Trophoblast cell (in vitro differentiated cells and primary cell): Measurements from ENCODE around the gene FGF9.

Experiments used
- DNase-seq, 2 donors: peaks; one replicate each; pipeline ENCODE4 v3.0.0-alpha.2; 2016
- H2AFZ ChIP-seq: 2 replicates; pipeline ENCODE4 v1.6.1; 2013; ENCODE audit warnings: low read length, moderate library complexity, mild to moderate bottlenecking; ENCODE audit not compliant: insufficient read depth, poor library complexity
- H2AK5ac ChIP-seq: 2 replicates; pipeline ENCODE4 v1.6.1; 2013; ENCODE audit warnings: mild to moderate bottlenecking, low read length
- H2BK120ac ChIP-seq: 2 replicates; pipeline ENCODE4 v1.6.1; 2013; ENCODE audit warnings: low read length, mild to moderate bottlenecking, moderate library complexity; ENCODE audit not compliant: insufficient read depth, poor library complexity
- H2BK12ac ChIP-seq: 2 replicates; pipeline ENCODE4 v1.6.1; 2013; ENCODE audit warnings: mild to moderate bottlenecking, low read length, moderate library complexity
- H2BK5ac ChIP-seq: 2 replicates; pipeline ENCODE4 v1.6.1; 2013; ENCODE audit warnings: low read length, low read depth, moderate library complexity, mild to moderate bottlenecking; ENCODE audit not compliant: poor library complexity
- H3K14ac ChIP-seq: 2 replicates; pipeline ENCODE4 v1.6.1; 2013; ENCODE audit warnings: mild to moderate bottlenecking, low read length
- H3K18ac ChIP-seq: 2 replicates; pipeline ENCODE4 v1.6.1; 2013; ENCODE audit warnings: mild to moderate bottlenecking, low read length
- H3K23ac ChIP-seq: 2 replicates; pipeline ENCODE4 v1.6.1; 2013; ENCODE audit warnings: low read length
- H3K27ac ChIP-seq: 2 replicates; pipeline ENCODE4 v1.5.1; 2013; ENCODE audit warnings: low read depth, mild to moderate bottlenecking, inconsistent platforms, low read length, moderate library complexity
- H3K27me3 ChIP-seq: 2 replicates; pipeline ENCODE4 v1.6.1; 2013; ENCODE audit warnings: inconsistent platforms, mild to moderate bottlenecking, low read length, moderate library complexity; ENCODE audit not compliant: insufficient read depth
- H3K36me3 ChIP-seq, 2 experiments: 1 replicate in 1 of 2; 2 replicates in 1 of 2; pipeline ENCODE4 v1.6.1; 2013; ENCODE audit warnings: low read length in 2 of 2, mild to moderate bottlenecking in 2 of 2, moderate library complexity in 1 of 2; ENCODE audit not compliant: insufficient read depth in 2 of 2, control insufficient read depth in 1 of 2
- H3K4ac ChIP-seq: 2 replicates; pipeline ENCODE4 v1.6.1; 2013; ENCODE audit warnings: low read depth, mild to moderate bottlenecking, low read length, moderate library complexity
- H3K4me1 ChIP-seq, 2 experiments: 1 replicate in 1 of 2; 2 replicates in 1 of 2; pipeline ENCODE4 v1.6.1; 2013; ENCODE audit warnings: low read length in 2 of 2, mild to moderate bottlenecking in 2 of 2, moderate library complexity in 1 of 2; ENCODE audit not compliant: insufficient read depth in 2 of 2, control insufficient read depth in 1 of 2
- H3K4me2 ChIP-seq: 2 replicates; pipeline ENCODE4 v1.6.1; 2013; ENCODE audit warnings: inconsistent platforms, mild to moderate bottlenecking, low read length, moderate library complexity
- H3K4me3 ChIP-seq: 2 replicates; pipeline ENCODE4 v1.5.1; 2013; ENCODE audit warnings: mild to moderate bottlenecking, low read depth, low read length, inconsistent platforms
- H3K79me1 ChIP-seq: one replicate; pipeline ENCODE4 v1.6.1; 2013; ENCODE audit warnings: low read length
- H3K79me2 ChIP-seq: 2 replicates; pipeline ENCODE4 v1.6.1; 2013; ENCODE audit warnings: low read length, mild to moderate bottlenecking; ENCODE audit not compliant: control insufficient read depth, insufficient read depth, poor library complexity
- H3K9ac ChIP-seq: 2 replicates; pipeline ENCODE4 v1.6.1; 2013; ENCODE audit warnings: mild to moderate bottlenecking, low read length
- H3K9me3 ChIP-seq: 2 replicates; pipeline ENCODE4 v1.6.1; 2013; ENCODE audit warnings: low read depth, mild to moderate bottlenecking, control low read depth, inconsistent platforms, low read length; ENCODE audit not compliant: insufficient read depth
- H4K12ac ChIP-seq: 2 replicates; pipeline ENCODE4 v1.6.1; 2013; ENCODE audit warnings: low read depth, mild to moderate bottlenecking, low read length, moderate library complexity
- H4K8ac ChIP-seq: 2 replicates; pipeline ENCODE4 v1.6.1; 2013; ENCODE audit warnings: low read depth, mild to moderate bottlenecking, low read length, moderate library complexity
- H4K91ac ChIP-seq: one replicate; pipeline ENCODE4 v1.6.1; 2013; ENCODE audit warnings: low read depth, mild to moderate bottlenecking, low read length, moderate library complexity
- WGBS: extraction: QIAGEN DNeasy Blood & Tissue Kit; methylation state at CpG from one replicate; pipeline ENCODE4 v1.1.7; 2013; ENCODE audit warnings: missing lambda C conversion rate; ENCODE audit not compliant: insufficient read length, insufficient coverage; ENCODE audit errors: extremely low coverage; 5-methylcytosine and 5-hydroxymethylcytosine counted together

The FGF9 gene

DNA sequence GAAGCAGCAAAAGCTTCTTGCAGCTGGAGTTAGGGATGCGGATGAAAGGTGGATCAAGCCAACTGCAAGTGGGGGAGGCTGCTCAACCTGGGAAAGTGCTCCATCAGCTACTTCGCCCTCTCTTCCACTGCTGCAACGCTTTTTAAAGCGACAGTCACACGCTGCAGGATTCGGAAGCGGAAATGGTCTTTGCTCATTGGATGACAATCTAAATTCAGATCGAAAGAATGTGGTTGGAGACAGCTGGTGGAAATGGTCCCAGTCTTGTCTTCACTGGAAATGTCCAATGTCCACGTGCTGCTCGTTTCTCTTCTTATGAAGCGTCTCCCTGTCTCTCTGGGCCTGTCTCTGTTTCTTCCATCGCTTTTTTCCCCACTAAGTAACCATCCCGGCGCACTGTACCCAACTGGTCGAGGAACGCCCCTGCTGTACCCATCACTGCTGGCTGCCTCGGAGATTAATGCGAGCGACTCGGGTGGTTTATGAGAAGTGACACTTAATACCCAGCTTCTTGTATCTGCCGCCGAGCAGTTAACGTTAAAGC, 2.1 kb upstream of the FGF9 start:
- H3K9ac ChIP-seq = no peak overlapping the region
- no CpG with 5 or more reads among the region's 23 CpGs for WGBS
- H3K79me1 ChIP-seq = no peaks in the 10 kb centered on the region
- H3K27me3 ChIP-seq = peaks cover 46% of the 10 kb centered on the region
- H3K79me2 ChIP-seq = no peaks in the 10 kb centered on the region
- no peak overlapping the region for H2BK5ac ChIP-seq
- no peak overlapping the region for H3K23ac ChIP-seq
- H3K4ac ChIP-seq = no peak overlapping the region
- peaks cover 1% of the 10 kb centered on the region for H3K9me3 ChIP-seq
- H4K8ac ChIP-seq = no peak overlapping the region
- no peak overlapping the region for H3K14ac ChIP-seq
- H3K27ac ChIP-seq = no peak overlapping the region
- no peak overlapping the region for H2BK12ac ChIP-seq
- H3K18ac ChIP-seq = no peak overlapping the region
- no peaks in the 10 kb centered on the region for H3K36me3 ChIP-seq
- H2AFZ ChIP-seq = peak overlapping the region; percentile 23
- no peak overlapping the region for H3K4me3 ChIP-seq
- H2AK5ac ChIP-seq = no peak overlapping the region
- H4K91ac ChIP-seq = no peak overlapping the region
- no peak overlapping the region for H2BK120ac ChIP-seq
- H4K12ac ChIP-seq = no peak overlapping the region
- no peak for DNase-seq
- H3K4me1 ChIP-seq = peaks cover 16 to 23% of the 10 kb centered on the region in 2 experiments
- peak overlapping the region; percentile 91 for H3K4me2 ChIP-seq

DNA sequence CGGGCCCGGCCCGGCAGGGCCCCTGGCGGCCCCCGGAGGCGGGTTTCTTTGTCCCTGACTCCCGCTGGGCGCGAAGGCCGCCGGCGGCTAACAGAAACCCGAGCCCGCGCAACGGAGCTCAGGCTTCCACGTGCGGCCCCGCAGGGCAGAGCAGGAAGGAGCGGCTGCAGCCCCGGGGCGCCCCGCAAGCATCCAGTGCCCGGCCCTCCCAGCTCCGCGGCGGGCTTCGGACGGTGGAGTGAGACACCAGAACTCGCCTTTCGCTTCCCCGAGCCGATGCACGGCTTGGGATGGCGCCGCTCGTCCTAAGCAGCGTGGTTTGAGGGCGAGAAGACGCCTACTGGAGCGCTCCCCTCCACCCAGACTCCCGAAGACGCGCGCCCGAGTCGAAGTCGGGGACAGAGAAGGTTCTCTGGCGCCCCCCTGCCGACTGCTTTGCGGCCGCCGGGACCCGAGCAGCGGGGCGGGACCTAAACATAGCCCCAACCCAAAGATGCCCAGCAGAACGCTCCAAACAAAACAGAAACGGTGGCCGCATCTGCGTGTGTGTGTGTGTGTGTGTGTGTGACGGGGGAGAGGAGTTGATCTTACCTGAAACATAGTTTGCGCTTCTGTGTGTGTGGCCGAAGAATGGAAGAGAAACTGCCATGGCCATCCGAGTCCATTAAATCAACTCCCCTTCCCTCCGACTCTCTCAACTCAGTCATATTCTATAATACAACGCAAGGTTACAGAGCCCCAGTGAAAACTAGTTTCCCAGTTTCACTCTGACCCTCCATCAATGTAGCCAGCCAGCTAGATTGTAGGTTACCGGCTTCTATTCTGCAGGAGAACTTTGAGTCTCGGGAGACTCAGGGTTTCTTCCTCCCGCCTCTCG, 629 bp upstream of the FGF9 start:
- DNase-seq = peak in 1 of 2 donors; percentile 39
- no peak overlapping the region for H3K23ac ChIP-seq
- H3K27me3 ChIP-seq = peaks cover 59% of the 10 kb centered on the region
- H3K79me2 ChIP-seq = no peaks in the 10 kb centered on the region
- peak overlapping the region; percentile 72 for H2AFZ ChIP-seq
- no peak overlapping the region for H4K12ac ChIP-seq
- no peaks in the 10 kb centered on the region for H3K79me1 ChIP-seq
- H2BK5ac ChIP-seq = no peak overlapping the region
- no peak overlapping the region for H3K4ac ChIP-seq
- H3K4me1 ChIP-seq = peaks cover 24 to 35% of the 10 kb centered on the region in 2 experiments
- no peak overlapping the region for H2BK120ac ChIP-seq
- no peak overlapping the region for H2AK5ac ChIP-seq
- no peak overlapping the region for H3K9ac ChIP-seq
- peak overlapping the region; percentile 31 for H4K8ac ChIP-seq
- H3K36me3 ChIP-seq = no peaks in the 10 kb centered on the region
- no CpG with 5 or more reads among the region's 70 CpGs for WGBS
- no peak overlapping the region for H2BK12ac ChIP-seq
- H3K9me3 ChIP-seq = peaks cover 1% of the 10 kb centered on the region
- H3K4me3 ChIP-seq = peak overlapping the region; percentile 72
- peak overlapping the region; percentile 91 for H3K4me2 ChIP-seq
- no peak overlapping the region for H4K91ac ChIP-seq
- no peak overlapping the region for H3K14ac ChIP-seq
- no peak overlapping the region for H3K18ac ChIP-seq
- H3K27ac ChIP-seq = no peak overlapping the region

DNA sequence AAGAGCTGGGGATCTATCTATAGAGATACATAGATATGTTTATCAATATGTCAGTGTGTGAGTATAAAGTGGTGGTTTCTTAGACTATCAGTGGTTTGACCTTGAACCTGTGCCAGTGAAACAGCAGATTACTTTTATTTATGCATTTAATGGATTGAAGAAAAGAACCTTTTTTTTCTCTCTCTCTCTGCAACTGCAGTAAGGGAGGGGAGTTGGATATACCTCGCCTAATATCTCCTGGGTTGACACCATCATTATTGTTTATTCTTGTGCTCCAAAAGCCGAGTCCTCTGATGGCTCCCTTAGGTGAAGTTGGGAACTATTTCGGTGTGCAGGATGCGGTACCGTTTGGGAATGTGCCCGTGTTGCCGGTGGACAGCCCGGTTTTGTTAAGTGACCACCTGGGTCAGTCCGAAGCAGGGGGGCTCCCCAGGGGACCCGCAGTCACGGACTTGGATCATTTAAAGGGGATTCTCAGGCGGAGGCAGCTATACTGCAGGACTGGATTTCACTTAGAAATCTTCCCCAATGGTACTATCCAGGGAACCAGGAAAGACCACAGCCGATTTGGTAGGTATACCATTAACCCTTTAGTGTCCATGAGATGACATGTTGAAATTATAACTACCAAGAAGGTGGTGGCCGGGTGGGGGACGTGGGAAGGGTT, 880 bp downstream of the FGF9 start:
- Histone ChIP-seq H3K4ac (no peak overlapping the region), H2BK120ac (no peak overlapping the region), H3K14ac (no peak overlapping the region), H3K4me1 (peaks cover 24 to 37% of the 10 kb centered on the region in 2 experiments), H3K36me3 (no peaks in the 10 kb centered on the region), H3K9me3 (peaks cover 1% of the 10 kb centered on the region), H3K27me3 (peaks cover 73% of the 10 kb centered on the region), H2AFZ (no peak overlapping the region), H4K8ac (no peak overlapping the region), H2BK12ac (no peak overlapping the region), H4K12ac (no peak overlapping the region), H3K9ac (no peak overlapping the region), H3K79me1 (no peaks in the 10 kb centered on the region), H3K4me2 (peak overlapping the region; percentile 42), H2BK5ac (no peak overlapping the region), H3K79me2 (no peaks in the 10 kb centered on the region), H3K23ac (no peak overlapping the region), H3K4me3 (no peak overlapping the region), H4K91ac (no peak overlapping the region), H3K27ac (no peak overlapping the region), H2AK5ac (no peak overlapping the region), H3K18ac (no peak overlapping the region)
- DNase-seq = peak in 1 of 2 donors; percentile 15
- no CpG with 5 or more reads among the region's 15 CpGs for WGBS

DNA sequence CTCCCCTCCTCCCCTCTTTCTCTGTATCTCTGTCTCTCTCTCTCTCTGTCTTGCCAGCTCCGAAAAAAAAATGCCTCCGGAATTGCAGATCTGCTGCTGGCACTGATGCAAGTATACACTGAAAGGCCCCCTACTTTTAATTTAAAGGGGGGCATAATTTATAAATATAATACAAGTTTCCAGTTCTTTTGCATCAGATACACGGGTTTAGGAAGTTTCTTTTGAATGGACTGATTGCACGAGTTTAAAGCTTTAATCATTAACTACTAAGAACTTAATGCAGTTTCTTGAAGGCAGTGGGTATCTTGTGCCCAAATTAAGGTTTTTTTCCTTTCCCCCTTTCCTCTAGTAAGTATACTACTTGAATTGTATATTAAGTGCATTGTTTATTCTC, 1.4 kb downstream of the FGF9 start:
- Histone ChIP-seq H3K23ac (no peak overlapping the region), H3K79me1 (no peaks in the 10 kb centered on the region), H3K4me2 (peak overlapping the region; percentile 42), H3K9me3 (peaks cover 1% of the 10 kb centered on the region), H3K4ac (no peak overlapping the region), H2AK5ac (no peak overlapping the region), H3K27me3 (peaks cover 77% of the 10 kb centered on the region), H3K18ac (no peak overlapping the region), H2BK12ac (no peak overlapping the region), H2BK120ac (no peak overlapping the region), H3K27ac (no peak overlapping the region), H4K91ac (no peak overlapping the region), H3K9ac (no peak overlapping the region), H4K12ac (no peak overlapping the region), H2BK5ac (no peak overlapping the region), H2AFZ (no peak overlapping the region), H3K4me1 (peaks cover 24 to 37% of the 10 kb centered on the region in 2 experiments), H3K4me3 (no peak overlapping the region), H3K14ac (no peak overlapping the region), H3K36me3 (no peaks in the 10 kb centered on the region), H3K79me2 (no peaks in the 10 kb centered on the region), H4K8ac (no peak overlapping the region)
- no CpG with 5 or more reads among the region's 4 CpGs for WGBS
- no peak for DNase-seq
